Ovary (tissue), 9 donors: Measurements from ENCODE around the gene C1orf21. TPM values are rescaled to one million over a fixed set of nuclear protein-coding genes. Genes with fewer than 3 reads are reported as not detected.

Source experiments
- DNase-seq, 5 donors: peaks; one replicate each; pipeline ENCODE4 v3.0.0-alpha.2; 2019 to 2020
- H3K27ac ChIP-seq, 2 donors: fragments of 200-600 bp; one replicate each; pipeline versions ENCODE4 v1.5.1 to v1.8.0; 2019 to 2022
- H3K27me3 ChIP-seq: fragments of 200-600 bp; one replicate; pipeline ENCODE4 v1.8.0; 2022
- H3K36me3 ChIP-seq: fragments of 200-600 bp; sonication (generic); one replicate; pipeline ENCODE4 v1.5.1; 2019
- H3K4me1 ChIP-seq: one replicate; pipeline ENCODE4 v1.8.1; 2013; ENCODE audit warnings: mild to moderate bottlenecking, moderate library complexity; ENCODE audit not compliant: insufficient read depth
- H3K4me3 ChIP-seq: fragments of 200-600 bp; sonication (generic); one replicate; pipeline ENCODE4 v1.5.1; 2017
- H3K9me3 ChIP-seq, 2 donors: fragments of 200-600 bp in 1 of 2; sonication (generic) in 1 of 2; one replicate each; pipeline versions ENCODE4 v1.5.1 to v1.8.1; 2013 to 2019; ENCODE audit warnings: mild to moderate bottlenecking in 1 of 2, moderate library complexity in 1 of 2
- EP300 ChIP-seq: sonication (generic); formaldehyde crosslinking; IDR thresholded peaks from one replicate; pipeline ENCODE4 v1.6.1; 2017; ENCODE audit warnings: antibody characterized with exemption
- POLR2A ChIP-seq: fragments of 450-650 bp; IDR thresholded peaks from one replicate; pipeline ENCODE4 v1.6.1; 2017; ENCODE audit warnings: antibody characterized with exemption, mild to moderate bottlenecking, moderate library complexity
- WGBS, 3 donors: extraction: QIAGEN DNeasy Blood & Tissue Kit in 1 of 3; methylation state at CpG; one replicate each; pipeline versions ENCODE4 v1.1.5 to v1.1.7; 2013 to 2017; 5-methylcytosine and 5-hydroxymethylcytosine counted together
- intact Hi-C, 4 donors: fragments of 100-400 bp; cut with DNase I; formaldehyde crosslinking; loops; one replicate each; pipeline versions ENCODE4 v1.11.0 to v1.15.1; 2022 to 2023
- polyA plus RNA-seq, 2 donors: library from polyadenylated mRNA; stranded (reverse); fragments of 200-250 nt in 1 of 2; fragments of 350-450 nt in 1 of 2; fragmentation: Illumina TruSeq in 1 of 2; extraction: RNeasy Lipid Tissue Mini Kit (QIAGEN cat#74804) in 1 of 2; gene quantifications; one replicate each; pipeline ENCODE4 v1.2.3, GENCODE V29; 2013 to 2014
- total RNA-seq, 7 donors: library from RNA; depleted of rRNA in 2 of 7; stranded (reverse); fragments of >200 nt in 2 of 7; fragmentation: NEBNext Ultra II Directional in 3 of 7; extraction: Animal tissue kit (Norgen Biotek cat#: 25700) in 3 of 7; gene quantifications; one replicate each; pipeline versions ENCODE4 v1.1.0 to v1.2.4, GENCODE V29; 2016 to 2023
- TF ChIP-seq, protein P1 (sequence below), 3 donors: fragments of 450-650 bp in 2 of 3; fragments of 200-600 bp in 1 of 3; IDR thresholded peaks; one replicate each; pipeline versions ENCODE4 v1.5.1 to v1.8.0; 2016 to 2022; ENCODE audit warnings: antibody characterized with exemption in 3 of 3, mild to moderate bottlenecking in 1 of 3
- donor health status: DM: no; HTN: no; CAD: no; lungs with moderate emphysema.
- donor health status: DM: no; HTN: no; CAD: no.
- donor health status: Bipolar disorder and iron deficiency.
- donor health status: DM: yes; HTN: yes; CAD: no.
- donor health status: DM: no; HTN: no; CAD: no.
- donor health status: DM: yes; HTN: yes; CAD: no.

Gene C1orf21
- total and polyA plus RNA-seq, 9 donors = 22.9 to 108 (median 59.4) TPM

DNA sequence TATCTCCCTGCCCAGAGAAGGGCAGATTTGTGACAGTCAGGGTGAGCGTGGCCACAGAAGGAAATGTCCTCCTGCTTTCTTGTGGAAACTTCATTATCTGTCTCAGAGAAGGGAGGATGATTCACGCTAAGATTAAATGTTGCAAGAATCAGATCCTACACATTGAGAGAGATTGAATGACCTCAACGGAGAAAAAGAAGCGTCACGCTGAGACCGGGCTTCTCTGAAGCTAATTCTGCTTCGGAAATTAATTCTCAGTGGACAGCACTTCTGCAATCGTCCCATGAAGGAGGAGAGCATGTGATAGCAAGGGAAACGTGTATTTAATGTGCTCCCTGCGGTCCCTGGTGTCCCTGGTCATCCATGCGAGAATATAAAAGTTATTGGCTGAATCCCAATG lies 19.8 kb upstream of the C1orf21 start:
- DNase-seq = no peak
- Histone ChIP-seq H3K9me3 (no peaks in the 10 kb centered on the region), H3K4me1 (no peaks in the 10 kb centered on the region), H3K4me3 (no peak overlapping the region), H3K27ac (no peak overlapping the region), H3K36me3 (no peaks in the 10 kb centered on the region), H3K27me3 (no peaks in the 10 kb centered on the region)
- 76 to 82% (median 77%) methylated on average over 11 of the region's 11 CpGs for WGBS, 3 donors
- intact Hi-C loops = no loop called here
- TF ChIP-seq, protein P1, sequence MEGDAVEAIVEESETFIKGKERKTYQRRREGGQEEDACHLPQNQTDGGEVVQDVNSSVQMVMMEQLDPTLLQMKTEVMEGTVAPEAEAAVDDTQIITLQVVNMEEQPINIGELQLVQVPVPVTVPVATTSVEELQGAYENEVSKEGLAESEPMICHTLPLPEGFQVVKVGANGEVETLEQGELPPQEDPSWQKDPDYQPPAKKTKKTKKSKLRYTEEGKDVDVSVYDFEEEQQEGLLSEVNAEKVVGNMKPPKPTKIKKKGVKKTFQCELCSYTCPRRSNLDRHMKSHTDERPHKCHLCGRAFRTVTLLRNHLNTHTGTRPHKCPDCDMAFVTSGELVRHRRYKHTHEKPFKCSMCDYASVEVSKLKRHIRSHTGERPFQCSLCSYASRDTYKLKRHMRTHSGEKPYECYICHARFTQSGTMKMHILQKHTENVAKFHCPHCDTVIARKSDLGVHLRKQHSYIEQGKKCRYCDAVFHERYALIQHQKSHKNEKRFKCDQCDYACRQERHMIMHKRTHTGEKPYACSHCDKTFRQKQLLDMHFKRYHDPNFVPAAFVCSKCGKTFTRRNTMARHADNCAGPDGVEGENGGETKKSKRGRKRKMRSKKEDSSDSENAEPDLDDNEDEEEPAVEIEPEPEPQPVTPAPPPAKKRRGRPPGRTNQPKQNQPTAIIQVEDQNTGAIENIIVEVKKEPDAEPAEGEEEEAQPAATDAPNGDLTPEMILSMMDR (IDR thresholded peaks at IDR 0.05) = no peak
- TF ChIP-seq EP300 = no peak
- no peak for TF ChIP-seq POLR2A

DNA sequence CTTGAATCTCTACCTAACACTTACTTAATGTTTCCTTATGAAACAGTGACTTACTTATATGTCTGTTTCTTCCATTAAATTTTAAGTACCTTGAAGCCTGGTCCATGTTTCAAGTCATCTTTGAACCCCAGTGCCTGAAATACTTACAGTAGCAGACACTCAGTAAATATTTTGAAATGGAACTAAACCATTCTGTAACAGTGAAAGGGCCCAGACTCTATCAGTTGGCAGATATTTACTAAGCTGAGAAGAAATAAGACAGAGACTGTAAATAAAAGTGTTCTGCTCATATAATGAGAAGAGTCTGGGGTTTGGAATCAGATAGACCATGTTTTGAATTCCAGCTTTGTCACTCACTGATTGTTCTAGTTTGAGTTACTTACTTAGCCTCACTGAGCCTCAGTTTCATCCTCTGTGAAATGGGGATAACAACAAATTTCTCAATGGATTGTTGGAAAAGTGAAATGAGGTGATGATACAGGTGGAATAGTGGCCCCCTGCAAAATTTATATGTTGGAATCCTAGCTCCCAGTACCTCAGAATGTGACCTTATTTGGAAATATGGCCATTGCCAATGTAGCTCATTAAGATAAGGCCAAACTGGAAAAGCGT lies 19.3 kb upstream of the C1orf21 start:
- H3K9me3 ChIP-seq = no peaks in the 10 kb centered on the region
- WGBS, 3 donors = 64 to 88% (median 80%) methylated on average over 1 of the region's 1 CpG

DNA sequence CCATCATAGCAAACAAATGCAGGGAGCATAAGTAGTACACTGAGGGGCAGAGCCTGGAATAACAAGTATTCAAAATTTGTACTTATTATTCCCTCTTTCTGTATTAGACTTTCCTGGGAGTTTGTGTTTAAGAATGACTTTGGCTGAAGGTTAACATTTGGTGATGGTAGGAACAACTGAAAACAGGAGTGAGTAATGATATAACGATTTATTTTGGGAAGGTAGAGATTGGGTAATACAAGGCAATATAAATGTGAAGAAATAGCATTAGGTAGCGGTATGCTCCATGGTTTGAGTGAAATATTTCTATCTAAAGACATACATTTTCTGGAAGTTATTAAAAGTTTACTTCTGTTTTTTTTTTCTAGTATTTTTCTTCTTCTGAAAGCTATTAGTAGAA lies 18.5 kb upstream of the C1orf21 start:
- Histone ChIP-seq H3K4me3 (no peak overlapping the region), H3K27ac (no peak overlapping the region), H3K4me1 (no peaks in the 10 kb centered on the region), H3K9me3 (no peaks in the 10 kb centered on the region), H3K36me3 (no peaks in the 10 kb centered on the region), H3K27me3 (no peaks in the 10 kb centered on the region)
- 61 to 64% (median 61%) methylated on average over 2 of the region's 2 CpGs for WGBS, 3 donors
- DNase-seq = no peak
- intact Hi-C loops = no loop called here
- TF ChIP-seq POLR2A (no peak), EP300 (no peak)
- TF ChIP-seq, protein P1 (IDR thresholded peaks at IDR 0.05) = no peak

More for the DNA sequence above, 19.3 kb upstream of the C1orf21 start:
- H3K36me3 ChIP-seq = no peaks in the 10 kb centered on the region
- DNase-seq = no peak
- no peaks in the 10 kb centered on the region for H3K4me1 ChIP-seq
- H3K27me3 ChIP-seq = no peaks in the 10 kb centered on the region
- no peak for TF ChIP-seq POLR2A
- TF ChIP-seq EP300 = no peak
- TF ChIP-seq, protein P1 (IDR thresholded peaks at IDR 0.05) = no peak
- intact Hi-C loops = no loop called here
- H3K27ac ChIP-seq = no peak overlapping the region
- no peak overlapping the region for H3K4me3 ChIP-seq

DNA sequence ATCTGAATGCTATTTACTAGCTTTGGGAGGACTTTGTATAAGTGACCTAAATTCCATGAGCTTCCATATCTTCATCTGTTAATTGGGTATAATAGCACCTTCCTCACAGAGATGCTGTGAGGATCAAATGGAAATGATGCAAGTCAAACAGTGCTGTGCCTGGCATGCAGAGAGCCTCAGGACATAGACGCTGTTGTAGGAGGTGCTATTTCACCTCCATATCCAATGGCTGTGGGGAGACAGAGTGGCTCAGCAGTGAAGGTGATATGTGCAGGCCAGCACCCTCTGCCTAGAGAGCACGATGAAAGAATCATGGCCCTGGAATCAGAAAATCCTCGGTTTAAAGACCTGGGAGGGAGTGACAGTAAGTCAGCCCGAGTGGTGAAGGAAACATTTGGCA lies 16.0 kb upstream of the C1orf21 start:
- H3K27ac ChIP-seq = no peak overlapping the region
- H3K9me3 ChIP-seq = no peaks in the 10 kb centered on the region
- no peaks in the 10 kb centered on the region for H3K4me1 ChIP-seq
- TF ChIP-seq POLR2A (no peak), EP300 (no peak)
- TF ChIP-seq, protein P1 (IDR thresholded peaks at IDR 0.05) = no peak
- WGBS, 3 donors = 78 to 88% (median 79%) methylated on average over 4 of the region's 4 CpGs
- H3K27me3 ChIP-seq = no peaks in the 10 kb centered on the region
- no peaks in the 10 kb centered on the region for H3K36me3 ChIP-seq
- intact Hi-C loops = no loop called here
- H3K4me3 ChIP-seq = no peak overlapping the region
- DNase-seq = no peak
